ENCODE data around the gene MYT1.

MYT1 gene

GRCh38 chr20:64148581-64148980, 15.7 kb upstream of the MYT1 start:
- DNase-seq (ENCODE audit: extremely low read depth, low read depth) = no peak
- TF ChIP-seq CTCF (IDR thresholded peaks at IDR 0.05; ENCODE audit: low read depth, low read length) = no peak

GRCh38 chr20:64149141-64149540, 15.1 kb upstream of the MYT1 start:
- DNase-seq (ENCODE audit: extremely low read depth, low read depth) = no peak
- TF ChIP-seq CTCF (IDR thresholded peaks at IDR 0.05; ENCODE audit: low read depth, low read length) = no peak

DNA sequence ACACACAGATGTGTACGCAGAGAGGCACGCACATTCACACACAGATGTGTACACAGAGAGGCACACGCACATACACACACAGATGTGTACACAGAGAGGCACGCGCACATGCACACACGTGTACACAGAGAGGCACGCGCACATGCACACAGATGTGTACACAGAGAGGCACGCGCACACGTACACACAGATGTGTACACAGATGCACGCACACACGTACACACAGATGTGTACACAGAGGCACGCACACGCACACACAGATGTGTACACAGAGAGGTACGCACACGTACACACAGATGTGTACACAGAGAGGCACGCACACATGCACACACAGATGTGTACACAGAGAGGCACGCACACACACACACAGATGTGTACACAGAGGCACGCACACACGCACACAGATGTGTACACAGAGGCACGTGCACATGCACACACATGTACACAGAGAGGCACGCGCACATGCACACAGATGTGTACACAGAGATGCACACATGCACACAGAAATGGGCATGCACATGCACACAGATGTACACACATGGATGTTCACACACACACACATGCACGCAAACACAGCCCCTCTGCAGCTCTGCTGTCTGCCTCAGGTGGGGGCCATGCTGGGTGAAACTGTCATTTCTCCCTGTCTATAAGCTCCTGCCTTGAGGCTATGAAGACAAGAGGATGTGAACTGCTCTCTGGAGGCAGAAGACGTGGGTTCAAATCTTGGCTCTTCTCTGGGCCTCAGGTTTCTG, 14.3 kb upstream of the MYT1 start:
- TF ChIP-seq CTCF (IDR thresholded peaks at IDR 0.05; ENCODE audit: low read depth, low read length) = no peak
- no peak for DNase-seq (ENCODE audit: extremely low read depth, low read depth)

DNA sequence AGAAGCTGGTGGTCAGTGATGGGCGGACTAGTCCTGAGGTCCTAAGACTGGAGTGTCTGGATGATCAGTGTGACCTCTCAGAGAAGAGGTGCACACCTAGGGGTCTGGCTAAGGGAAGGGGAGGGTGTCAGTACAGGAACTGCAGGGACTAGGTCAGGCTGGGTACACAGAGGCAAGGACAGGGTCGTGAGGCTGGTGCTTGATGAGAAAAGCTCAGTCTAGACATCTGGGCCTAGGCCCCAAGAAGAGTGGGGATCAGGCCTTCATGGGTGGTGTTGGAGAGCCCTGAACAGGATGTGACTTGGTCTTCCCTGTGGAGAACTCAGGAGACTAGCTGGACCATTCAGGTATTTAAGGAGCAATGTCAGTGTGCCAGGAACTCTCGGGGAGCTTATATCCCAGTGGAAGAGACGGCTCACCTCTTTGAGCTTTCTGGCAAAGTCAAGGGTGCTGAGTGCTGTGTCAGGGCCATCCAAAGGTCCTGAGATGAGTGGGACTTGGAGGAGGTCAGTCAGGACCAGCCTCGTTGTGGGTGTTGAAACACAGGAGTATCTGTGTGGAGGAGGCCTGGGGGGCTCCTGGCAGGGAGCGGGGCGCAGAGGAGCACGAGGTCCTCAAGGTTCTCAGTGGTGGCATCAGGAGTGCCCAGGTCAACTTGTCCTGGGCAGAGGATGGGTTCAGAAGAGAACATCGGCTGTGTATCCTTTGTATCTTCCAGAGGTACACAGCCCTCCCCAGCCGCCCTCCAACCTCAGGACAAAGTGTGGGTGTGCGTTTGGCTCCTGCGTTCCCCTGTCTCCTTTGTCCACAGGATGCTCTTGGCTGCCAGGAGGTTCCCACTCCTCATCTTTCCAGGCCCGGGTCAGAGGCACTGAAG, 13.3 kb upstream of the MYT1 start:
- no peak for TF ChIP-seq CTCF (IDR thresholded peaks at IDR 0.05; ENCODE audit: low read depth, low read length)
- no peak for DNase-seq (ENCODE audit: extremely low read depth, low read depth)

GRCh38 chr20:64151633-64152530, 12.4 kb upstream of the MYT1 start:
- no peak for TF ChIP-seq CTCF (IDR thresholded peaks at IDR 0.05; ENCODE audit: low read depth, low read length)
- DNase-seq (ENCODE audit: extremely low read depth, low read depth) = no peak

- no peak for DNase-seq (ENCODE audit: extremely low read depth, low read depth)
- no peak for TF ChIP-seq CTCF (IDR thresholded peaks at IDR 0.05; ENCODE audit: low read depth, low read length)
Measured at GRCh38 chr20:64152906-64153305, 11.3 kb upstream of the MYT1 start.

Measured in AG09319 (cell line).